ENCODE results near the gene CCDC106.

CCDC106 gene

GRCh38 chr19:55700813-55701212 lies 52.8 kb downstream of the CCDC106 start:
- DNase-seq = no peak

GRCh38 chr19:55702131-55702627 lies 54.2 kb downstream of the CCDC106 start:
- no peak for DNase-seq

Data from EL (cell line).